ENCODE measurements around the gene PDE6G.

- TF ChIP-seq CTCF (conservative IDR thresholded peaks at IDR 0.05; ENCODE audit: low read length): peak; percentile 72
- TF ChIP-seq EZH2phosphoT487 (IDR thresholded peaks at IDR 0.05; ENCODE audit: borderline replicate concordance): no peak
These were observed 11.4 kb upstream of the PDE6G start for GRCh38 chr17:81667754-81668153.
